ENCODE measurements around the gene LVRN. TPM values are rescaled to one million over a fixed set of nuclear protein-coding genes. Genes with fewer than 3 reads are reported as not detected.
A peak's percentile ranks its signal among the peaks of the same experiment; 100 is the strongest.

LVRN gene
- total RNA-seq, 1 experiment from 2014 or later = 0.09 TPM

- DNase-seq = no peak
- Histone ChIP-seq H3K79me1 (ENCODE audit: insufficient read depth, low read depth, low read length, poor library complexity, severe bottlenecking) (no peaks in the 10 kb centered on the region), H3K56ac (ENCODE audit: insufficient read length, low read depth, low read length) (no peak overlapping the region), H2BK20ac (ENCODE audit: low read depth, low read length, poor library complexity, severe bottlenecking) (no peak overlapping the region), H3T11ph (ENCODE audit: low read length) (no peak overlapping the region), H3K4me2 (ENCODE audit: insufficient read depth, insufficient read length, low read length) (no peak overlapping the region), H3K18ac (ENCODE audit: insufficient read length, low read depth, low read length) (no peak overlapping the region), H4K20me1 (ENCODE audit: control insufficient read depth, insufficient read depth, insufficient read length) (no peaks in the 10 kb centered on the region), H3K27me3 (ENCODE audit: insufficient read depth, low read length) (no peaks in the 10 kb centered on the region), H4K91ac (ENCODE audit: insufficient read length, low read depth, low read length) (no peak overlapping the region), H3K23ac (ENCODE audit: insufficient read length, low read depth, low read length) (no peak overlapping the region), H3K9ac (ENCODE audit: extremely low read depth, insufficient read length, low read length) (no peak overlapping the region), H2BK12ac (ENCODE audit: insufficient read length, low read depth, low read length) (no peak overlapping the region), H3K79me2 (ENCODE audit: insufficient read depth, low read length) (no peaks in the 10 kb centered on the region), H3K14ac (ENCODE audit: insufficient read depth, low read length) (no peak overlapping the region), H3K23me2 (ENCODE audit: insufficient read length, low read depth, low read length, poor library complexity, severe bottlenecking) (no peaks in the 10 kb centered on the region), H3K9me3 (ENCODE audit: control insufficient read depth, low read depth, low read length) (no peaks in the 10 kb centered on the region), H4K5ac (ENCODE audit: insufficient read length, low read depth, low read length) (no peak overlapping the region), H3K27ac (ENCODE audit: insufficient read length, low read depth, low read length) (no peak overlapping the region), H2AFZ (ENCODE audit: low read length) (no peak overlapping the region), H3K4ac (ENCODE audit: low read depth, low read length) (no peak overlapping the region), H2BK15ac (ENCODE audit: low read depth, low read length) (no peak overlapping the region), H2BK120ac (ENCODE audit: low read depth, low read length, poor library complexity, severe bottlenecking) (no peak overlapping the region), H3K4me1 (ENCODE audit: insufficient read depth, low read length) (no peaks in the 10 kb centered on the region; the same call in 1 of the 2 replicates), H2AK5ac (ENCODE audit: insufficient read length, low read length) (no peak overlapping the region), H2BK5ac (ENCODE audit: insufficient read length, low read length) (no peak overlapping the region), H4K8ac (replicated peaks; ENCODE audit: insufficient read length, low read depth, low read length) (no peak overlapping the region)
- Mint-ChIP-seq H3K36me3 (ENCODE audit: insufficient read depth in 1 of 3, low read depth in 3 of 3) (peaks cover 0 to 5% (median 0%) of the 10 kb centered on the region in 3 experiments; a peak in 3 of 7 replicates), H3K27ac (peak overlapping the region in 1 of 3 experiments; percentile 32; a peak in 1 of 7 replicates), H3K27me3 (ENCODE audit: low read depth) (no peaks in the 10 kb centered on the region), H3K4me1 (peaks cover 15 to 22% of the 10 kb centered on the region in 2 experiments), H3K4me3 (no peak overlapping the region), H3K9me3 (peaks cover 4 to 8% of the 10 kb centered on the region in 2 experiments; a peak in 4 of 5 replicates)
- TF ChIP-seq CTCF (conservative IDR thresholded peaks at IDR 0.05) = no peak
- no CpG with 5 or more reads among the region's 9 CpGs for WGBS (ENCODE audit: extremely low coverage, insufficient read length, low lambda C conversion rate)
Observed at GRCh38 chr5:115941051-115941675, 21.1 kb upstream of the LVRN start.

Data from H9 (cell line).